MV-4-11 (cell line): Measurements from ENCODE around the gene PCDHB2.
"Not testable (repeated sequence)": the region's sequence is repeated elsewhere in the genome, so short reads cannot be mapped to it uniquely, and the experiment has no call there.

Source experiments
- DNase-seq: peaks from one replicate; lab custom pipeline; 2025; lab: John Stamatoyannopoulos, UW

The PCDHB2 gene

GRCh38 chr5:141094481-141095262, at the start of gene PCDHB2:
PCDHB2 (plus strand) TSS chr5:141094615; CDS start chr5:141094791, 176 bp downstream.
- no peak for DNase-seq

GRCh38 chr5:141050622-141051520, 43.5 kb upstream of the PCDHB2 start, which contains the start of gene PCDHB1:
PCDHB1 (plus strand) TSS chr5:141051374; CDS start chr5:141051471, 97 bp downstream.
- no peak for DNase-seq

GRCh38 chr5:141051521-141051866, 42.9 kb upstream of the PCDHB2 start:
- no peak for DNase-seq

- DNase-seq: no peak
Observed at GRCh38 chr5:141077826-141078225, 16.6 kb upstream of the PCDHB2 start.

GRCh38 chr5:141082228-141082627, 12.2 kb upstream of the PCDHB2 start:
- DNase-seq: no peak

GRCh38 chr5:141084487-141084989, 9.9 kb upstream of the PCDHB2 start:
- DNase-seq: no peak

GRCh38 chr5:141095263-141095641, 837 bp downstream of the PCDHB2 start:
- no peak for DNase-seq

- not testable (repeated sequence) for DNase-seq
Observed at GRCh38 chr5:141096181-141096580, 1.8 kb downstream of the PCDHB2 start.

GRCh38 chr5:141096586-141096985, 2.2 kb downstream of the PCDHB2 start:
- not testable (repeated sequence) for DNase-seq

GRCh38 chr5:141100243-141100805, 5.9 kb downstream of the PCDHB2 start, which contains the start of gene PCDHB3:
PCDHB3 (plus strand) TSS chr5:141100473; CDS start chr5:141100650, 177 bp downstream.
- no peak for DNase-seq

GRCh38 chr5:141101059-141101458, 6.6 kb downstream of the PCDHB2 start:
- DNase-seq: no peak

- DNase-seq: not testable (repeated sequence)
Observed at GRCh38 chr5:141102070-141102469, 7.7 kb downstream of the PCDHB2 start.

- not testable (repeated sequence) for DNase-seq
Observed at GRCh38 chr5:141102471-141102870, 8.1 kb downstream of the PCDHB2 start.

- DNase-seq: no peak
Observed at GRCh38 chr5:141105350-141105749, 10.9 kb downstream of the PCDHB2 start.

GRCh38 chr5:141119250-141119649, 24.8 kb downstream of the PCDHB2 start:
- no peak for DNase-seq

GRCh38 chr5:141121563-141121962, 27.1 kb downstream of the PCDHB2 start, which contains the start of gene PCDHB4:
PCDHB4 (plus strand) TSS chr5:141121818; CDS start chr5:141121999, 181 bp downstream.
- DNase-seq: no peak

- DNase-seq: no peak
Observed at GRCh38 chr5:141121985-141122384, 27.6 kb downstream of the PCDHB2 start.

- not testable (repeated sequence) for DNase-seq
Observed at GRCh38 chr5:141123396-141124135, 29.2 kb downstream of the PCDHB2 start.

GRCh38 chr5:141127305-141127704, 32.9 kb downstream of the PCDHB2 start:
- no peak for DNase-seq

- no peak for DNase-seq
Observed at GRCh38 chr5:141135030-141135717, 40.8 kb downstream of the PCDHB2 start, which contains the start of gene PCDHB5. PCDHB5 (plus strand) TSS chr5:141135206; CDS start chr5:141135435, 229 bp downstream.
